Fibroblast of lung (primary cell): ENCODE measurements around the gene MBNL2. TPM values are rescaled to one million over a fixed set of nuclear protein-coding genes. Genes with fewer than 3 reads are reported as not detected.

Experiments used
- DNase-seq, 2 donors: peaks; one replicate each; pipeline versions ENCODE4 v3.0.0 to v3.0.0-alpha.2; 2010; ENCODE audit warnings: low read depth in 2 of 2
- H2AFZ ChIP-seq: 2 replicates; pipeline ENCODE4 v1.5.1; 2012; ENCODE audit warnings: low read length, control low read depth, inconsistent platforms
- H3K27ac ChIP-seq: 2 replicates; pipeline ENCODE4 v1.5.1; 2011; ENCODE audit warnings: low read length, control low read depth; ENCODE audit not compliant: insufficient read depth
- H3K27me3 ChIP-seq: 2 replicates; pipeline ENCODE4 v1.5.1; 2011; ENCODE audit warnings: mild to moderate bottlenecking, low read length; ENCODE audit not compliant: control insufficient read depth, insufficient read depth
- H3K36me3 ChIP-seq: 2 replicates; pipeline ENCODE4 v1.5.1; 2011; ENCODE audit warnings: low read length; ENCODE audit not compliant: control insufficient read depth, insufficient read depth
- H3K4me1 ChIP-seq: 2 replicates; pipeline ENCODE4 v1.5.1; 2011; ENCODE audit warnings: low read length; ENCODE audit not compliant: control insufficient read depth, insufficient read depth; ENCODE audit errors: extremely low read depth
- H3K4me2 ChIP-seq: 2 replicates; pipeline ENCODE4 v1.5.1; 2011; ENCODE audit warnings: low read length, control low read depth; ENCODE audit not compliant: insufficient read depth; ENCODE audit errors: extremely low read depth
- H3K4me3 ChIP-seq, 4 experiments: fragments of 200-600 bp in 1 of 4; sonication (generic) in 1 of 4; replicated peaks in 1 of 4; 2 replicates each; pipeline ENCODE4 v1.5.1; 2011 to 2016; ENCODE audit warnings: low read length in 4 of 4, low read depth in 3 of 4, mild to moderate bottlenecking in 3 of 4, control low read depth in 2 of 4, inconsistent platforms in 1 of 4, mixed read lengths in 1 of 4; ENCODE audit not compliant: insufficient read depth in 1 of 4; ENCODE audit errors: control extremely low read depth in 1 of 4
- H3K79me2 ChIP-seq: 2 replicates; pipeline ENCODE4 v1.5.1; 2012; ENCODE audit warnings: mild to moderate bottlenecking, low read length, inconsistent platforms; ENCODE audit not compliant: control insufficient read depth, insufficient read depth
- H3K9ac ChIP-seq: 2 replicates; pipeline ENCODE4 v1.5.1; 2011; ENCODE audit warnings: mild to moderate bottlenecking, low read length, control low read depth; ENCODE audit not compliant: insufficient read depth
- H3K9me3 ChIP-seq: 2 replicates; pipeline ENCODE4 v1.5.1; 2012; ENCODE audit warnings: low read depth, low read length; ENCODE audit not compliant: control insufficient read depth, insufficient read depth
- H4K20me1 ChIP-seq: 2 replicates; pipeline ENCODE4 v1.5.1; 2011; ENCODE audit warnings: low read length; ENCODE audit not compliant: control insufficient read depth, insufficient read depth; ENCODE audit errors: extremely low read depth
- EZH2 ChIP-seq: IDR thresholded peaks from 2 replicates; pipeline ENCODE4 v1.5.1; 2012; ENCODE audit warnings: low read length, control low read depth, mild to moderate bottlenecking; ENCODE audit errors: missing control alignments
- polyA plus RNA-seq, 2 donors: library from polyadenylated mRNA; depleted of rRNA in 1 of 2; stranded (reverse) in 1 of 2; unstranded in 1 of 2; fragments of >200 nt; gene quantifications; 2 replicates each; pipeline ENCODE4 v1.2.1, GENCODE V29; 2011 to 2012; ENCODE audit warnings: missing spikeins in 1 of 2
- total RNA-seq: library from RNA; depleted of rRNA; stranded (reverse); fragments of >200 nt; gene quantifications from 2 replicates; pipeline ENCODE4 v1.2.1, GENCODE V29; 2014
- TF ChIP-seq, protein P1 (sequence below), 2 donors: IDR thresholded peaks in 1 of 2; conservative IDR thresholded peaks in 1 of 2; 1 replicate in 1 of 2; 2 replicates in 1 of 2; pipeline ENCODE4 v1.5.1; 2011 to 2012; ENCODE audit warnings: low read length in 2 of 2, control low read depth in 1 of 2, inconsistent platforms in 1 of 2, low read depth in 1 of 2, mild to moderate bottlenecking in 1 of 2

MBNL2 gene
- total and polyA plus RNA-seq, 2 donors (not counting 1 experiment from before 2014, with no cell fraction given): 48.9 to 61.1 TPM

- peak overlapping the region; percentile 56 for H3K4me2 ChIP-seq
- no peaks in the 10 kb centered on the region for H3K9me3 ChIP-seq
- peaks cover 2% of the 10 kb centered on the region for H3K36me3 ChIP-seq
- peaks cover 18% of the 10 kb centered on the region for H3K4me1 ChIP-seq
- DNase-seq: peak; percentile 79 to 93
- no peaks in the 10 kb centered on the region for H3K79me2 ChIP-seq
- no peak overlapping the region for H3K4me3 ChIP-seq
- peak overlapping the region; percentile 16 for H3K9ac ChIP-seq
- H3K27me3 ChIP-seq: no peaks in the 10 kb centered on the region
- H2AFZ ChIP-seq: no peak overlapping the region
- no peaks in the 10 kb centered on the region for H4K20me1 ChIP-seq
- H3K27ac ChIP-seq: peak overlapping the region; percentile 78
- TF ChIP-seq, protein P1, sequence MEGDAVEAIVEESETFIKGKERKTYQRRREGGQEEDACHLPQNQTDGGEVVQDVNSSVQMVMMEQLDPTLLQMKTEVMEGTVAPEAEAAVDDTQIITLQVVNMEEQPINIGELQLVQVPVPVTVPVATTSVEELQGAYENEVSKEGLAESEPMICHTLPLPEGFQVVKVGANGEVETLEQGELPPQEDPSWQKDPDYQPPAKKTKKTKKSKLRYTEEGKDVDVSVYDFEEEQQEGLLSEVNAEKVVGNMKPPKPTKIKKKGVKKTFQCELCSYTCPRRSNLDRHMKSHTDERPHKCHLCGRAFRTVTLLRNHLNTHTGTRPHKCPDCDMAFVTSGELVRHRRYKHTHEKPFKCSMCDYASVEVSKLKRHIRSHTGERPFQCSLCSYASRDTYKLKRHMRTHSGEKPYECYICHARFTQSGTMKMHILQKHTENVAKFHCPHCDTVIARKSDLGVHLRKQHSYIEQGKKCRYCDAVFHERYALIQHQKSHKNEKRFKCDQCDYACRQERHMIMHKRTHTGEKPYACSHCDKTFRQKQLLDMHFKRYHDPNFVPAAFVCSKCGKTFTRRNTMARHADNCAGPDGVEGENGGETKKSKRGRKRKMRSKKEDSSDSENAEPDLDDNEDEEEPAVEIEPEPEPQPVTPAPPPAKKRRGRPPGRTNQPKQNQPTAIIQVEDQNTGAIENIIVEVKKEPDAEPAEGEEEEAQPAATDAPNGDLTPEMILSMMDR (conservative IDR thresholded peaks at IDR 0.05 in 1 of 2, IDR thresholded peaks at IDR 0.05 in 1 of 2; ENCODE audit: low read depth in 1 of 2, low read length in 2 of 2): no peak
- TF ChIP-seq EZH2: no peak
These were observed 145.1 kb downstream of the MBNL2 start for GRCh38 chr13:97367016-97367822.

DNA sequence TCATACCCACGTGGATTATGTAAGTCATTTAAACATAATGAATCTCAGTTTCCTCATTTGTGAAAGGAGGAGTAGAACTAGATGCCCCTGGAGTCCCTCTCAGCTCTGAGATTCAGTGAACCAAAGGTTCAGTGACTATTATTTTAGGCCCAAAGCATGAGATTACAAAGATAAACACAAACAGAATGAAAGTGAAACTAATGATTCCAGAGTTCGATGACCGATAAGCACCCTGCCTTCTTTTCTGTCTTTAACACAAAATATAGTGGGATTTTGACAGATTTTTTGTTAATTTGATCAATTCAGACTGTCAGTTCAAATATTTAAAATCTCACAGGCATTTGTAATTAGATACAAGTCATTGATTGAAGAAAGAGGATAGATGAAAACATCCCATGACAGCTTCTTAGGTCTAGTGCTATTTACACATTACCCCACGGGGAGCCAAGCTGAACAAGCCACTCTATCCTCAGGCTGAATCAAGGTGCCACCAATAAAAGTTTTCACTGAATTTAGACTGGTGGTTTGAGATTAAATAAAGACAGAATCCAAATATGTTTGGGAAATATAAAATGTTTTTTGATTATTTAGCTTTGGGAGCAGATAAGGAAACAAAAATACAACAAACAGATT lies 147.2 kb downstream of the MBNL2 start:
- Histone ChIP-seq H3K27me3 (no peaks in the 10 kb centered on the region), H4K20me1 (no peaks in the 10 kb centered on the region), H3K36me3 (peaks cover 2% of the 10 kb centered on the region), H3K4me3 (peak overlapping the region; percentile 51 to 67 (median 57)), H3K9me3 (no peaks in the 10 kb centered on the region), H3K9ac (peak overlapping the region; percentile 36), H3K4me2 (peak overlapping the region; percentile 90), H3K4me1 (peaks cover 18% of the 10 kb centered on the region), H3K27ac (peak overlapping the region; percentile 70), H3K79me2 (no peaks in the 10 kb centered on the region), H2AFZ (no peak overlapping the region)
- DNase-seq: peak in 1 of 2 donors; percentile 48
- TF ChIP-seq, protein P1 (conservative IDR thresholded peaks at IDR 0.05 in 1 of 2, IDR thresholded peaks at IDR 0.05 in 1 of 2; ENCODE audit: low read depth in 1 of 2, low read length in 2 of 2): no peak

GRCh38 chr13:97371486-97372109 lies 149.5 kb downstream of the MBNL2 start:
- no peaks in the 10 kb centered on the region for H3K9me3 ChIP-seq
- peaks cover 13% of the 10 kb centered on the region for H3K4me1 ChIP-seq
- DNase-seq: no peak
- TF ChIP-seq, protein P1 (conservative IDR thresholded peaks at IDR 0.05 in 1 of 2, IDR thresholded peaks at IDR 0.05 in 1 of 2; ENCODE audit: low read depth in 1 of 2, low read length in 2 of 2): no peak
- no peak for TF ChIP-seq EZH2
- H4K20me1 ChIP-seq: no peaks in the 10 kb centered on the region
- no peaks in the 10 kb centered on the region for H3K79me2 ChIP-seq
- no peak overlapping the region for H3K4me2 ChIP-seq
- H3K27me3 ChIP-seq: no peaks in the 10 kb centered on the region
- no peak overlapping the region for H3K27ac ChIP-seq
- no peak overlapping the region for H2AFZ ChIP-seq
- peaks cover 9% of the 10 kb centered on the region for H3K36me3 ChIP-seq
- H3K4me3 ChIP-seq: no peak overlapping the region
- H3K9ac ChIP-seq: no peak overlapping the region
